Measurements from ENCODE around the gene NOSTRIN.

The NOSTRIN gene

GRCh38 chr2:168811696-168812095, 9.3 kb downstream of the NOSTRIN start:
- in situ Hi-C loops (cut with HindIII; ENCODE audit: low pct_ligation_motif_present, low pct_unique_long_range_greater_than_20kb, low sequenced_read_pairs) = no loop called here
- DNase-seq = no peak

GRCh38 chr2:168814046-168814445, 11.6 kb downstream of the NOSTRIN start:
- DNase-seq = no peak
- in situ Hi-C loops (cut with HindIII; ENCODE audit: low pct_ligation_motif_present, low pct_unique_long_range_greater_than_20kb, low sequenced_read_pairs) = no loop called here

DNA sequence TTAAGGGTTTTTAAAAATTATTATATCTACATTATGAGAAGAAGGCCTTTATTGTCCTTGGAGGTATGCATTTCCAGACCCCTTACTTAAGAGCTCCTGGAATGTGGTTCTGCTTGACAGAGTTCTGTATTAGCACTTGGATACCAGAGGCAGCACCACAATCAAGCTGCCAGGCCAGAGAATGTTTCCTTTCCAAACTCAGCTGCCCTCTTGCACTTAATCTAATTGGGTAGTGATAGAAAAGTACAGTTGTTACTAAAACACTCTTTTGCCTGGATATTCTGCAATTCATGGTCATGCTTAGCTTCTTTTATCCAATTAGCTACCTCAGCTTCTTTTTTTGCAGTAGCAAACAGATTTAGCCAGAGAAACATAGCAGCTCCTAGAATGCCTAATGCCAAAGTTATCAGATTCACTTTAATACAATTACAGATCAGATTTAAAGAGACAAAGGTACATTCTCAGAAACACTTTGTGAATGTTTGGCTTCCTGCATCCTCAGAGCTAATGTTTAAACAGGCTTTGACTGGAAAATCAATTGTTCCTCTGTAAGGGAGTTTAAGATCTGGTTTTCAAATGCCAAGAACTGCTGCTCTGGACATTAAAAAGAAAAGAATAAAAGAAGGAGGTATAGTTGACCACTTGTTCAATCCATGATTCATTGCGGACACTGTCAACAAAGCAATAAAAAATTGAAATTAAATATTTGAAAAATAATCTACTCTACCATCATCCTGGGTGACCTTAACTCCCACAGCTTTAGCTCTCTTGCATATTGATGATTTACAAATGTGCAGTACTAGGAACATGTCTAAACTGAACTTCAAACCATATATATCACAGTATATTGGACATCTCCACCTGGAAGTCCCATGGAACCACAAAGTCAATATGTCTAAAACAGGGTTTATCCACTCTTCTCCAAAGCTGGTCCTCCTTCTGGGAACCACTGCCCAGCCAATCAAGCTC, 12.8 kb downstream of the NOSTRIN start:
- in situ Hi-C loops (cut with HindIII; ENCODE audit: low pct_ligation_motif_present, low pct_unique_long_range_greater_than_20kb, low sequenced_read_pairs) = no loop called here
- DNase-seq = peak; percentile 41

DNA sequence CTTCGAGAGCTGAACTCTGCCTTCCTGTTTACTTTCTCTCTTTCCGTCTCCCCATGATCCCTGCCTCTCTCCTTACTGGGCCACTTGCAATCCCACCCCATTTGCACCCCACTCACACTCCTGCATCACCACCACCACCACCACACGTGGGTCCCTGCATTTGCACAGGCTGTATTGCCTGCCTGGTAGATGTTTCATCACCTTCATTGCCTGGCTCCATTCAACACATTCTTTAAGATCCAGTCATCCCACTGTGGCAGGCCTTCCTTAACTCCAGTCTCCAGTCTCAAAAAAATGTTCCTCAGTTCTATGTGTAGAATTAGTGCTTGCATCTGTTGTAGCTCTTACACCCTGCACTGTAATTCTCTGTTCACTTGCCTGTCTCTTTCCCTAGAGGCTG, 13.9 kb downstream of the NOSTRIN start:
- peak; percentile 79 for DNase-seq
- in situ Hi-C loops (cut with HindIII; ENCODE audit: low pct_ligation_motif_present, low pct_unique_long_range_greater_than_20kb, low sequenced_read_pairs) = no loop called here

DNA sequence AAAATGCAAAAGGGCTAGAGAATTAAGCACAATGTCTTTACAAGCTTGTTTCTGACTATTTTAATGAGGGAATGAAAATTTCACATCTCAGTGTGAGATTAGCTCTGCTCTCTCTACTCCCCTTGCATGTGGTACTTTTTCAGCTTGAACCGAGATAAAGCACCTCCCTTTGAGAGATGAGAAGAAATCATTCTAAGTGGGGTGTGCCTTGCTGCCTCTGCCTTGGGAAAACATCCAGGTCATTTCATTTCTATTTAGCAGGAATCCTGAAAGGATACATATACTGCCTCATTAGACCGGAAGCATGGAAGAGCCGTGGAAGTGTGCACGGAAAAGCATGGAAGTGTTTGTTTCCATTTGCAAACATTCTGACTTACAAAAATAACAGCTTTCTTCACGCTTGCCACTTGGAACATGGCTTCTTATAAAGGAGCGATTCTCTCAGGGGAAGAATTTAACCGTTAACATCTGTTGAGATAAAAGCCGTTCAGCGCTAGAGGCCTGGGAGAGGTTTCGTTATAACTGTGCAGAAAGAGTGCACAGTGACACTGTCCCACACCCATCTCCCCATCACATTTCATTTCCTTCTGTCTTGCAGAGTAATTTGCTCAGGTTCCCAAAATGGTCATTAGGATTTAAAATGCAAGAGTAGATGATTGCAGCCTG, 16.7 kb downstream of the NOSTRIN start:
- DNase-seq = no peak
- in situ Hi-C loops (cut with HindIII; ENCODE audit: low pct_ligation_motif_present, low pct_unique_long_range_greater_than_20kb, low sequenced_read_pairs) = no loop called here

- in situ Hi-C loops (cut with HindIII; ENCODE audit: low pct_ligation_motif_present, low pct_unique_long_range_greater_than_20kb, low sequenced_read_pairs) = no loop called here
- no peak for DNase-seq
Observed at GRCh38 chr2:168819829-168820489, 17.5 kb downstream of the NOSTRIN start.

DNA sequence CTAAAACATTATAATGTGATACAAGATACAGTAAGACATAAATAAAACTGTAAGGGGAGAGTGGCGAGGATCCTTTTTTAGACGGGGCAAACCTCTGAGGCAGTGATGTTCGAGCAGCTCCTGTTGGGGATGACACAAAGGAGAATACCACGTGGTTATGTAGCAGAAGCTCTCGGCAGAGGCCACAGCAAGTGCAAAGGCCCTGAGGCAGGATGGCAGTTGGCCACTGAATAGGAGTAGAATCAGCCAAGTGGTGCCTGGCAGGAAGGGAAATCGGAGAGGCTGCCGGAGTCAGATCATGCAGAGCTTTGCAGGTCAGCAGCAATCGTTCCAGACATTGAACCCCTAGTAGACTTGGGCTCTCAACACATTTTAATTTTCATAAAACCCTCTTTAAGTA, 19.1 kb downstream of the NOSTRIN start:
- DNase-seq = no peak
- in situ Hi-C loops (cut with HindIII; ENCODE audit: low pct_ligation_motif_present, low pct_unique_long_range_greater_than_20kb, low sequenced_read_pairs) = no loop called here

DNA sequence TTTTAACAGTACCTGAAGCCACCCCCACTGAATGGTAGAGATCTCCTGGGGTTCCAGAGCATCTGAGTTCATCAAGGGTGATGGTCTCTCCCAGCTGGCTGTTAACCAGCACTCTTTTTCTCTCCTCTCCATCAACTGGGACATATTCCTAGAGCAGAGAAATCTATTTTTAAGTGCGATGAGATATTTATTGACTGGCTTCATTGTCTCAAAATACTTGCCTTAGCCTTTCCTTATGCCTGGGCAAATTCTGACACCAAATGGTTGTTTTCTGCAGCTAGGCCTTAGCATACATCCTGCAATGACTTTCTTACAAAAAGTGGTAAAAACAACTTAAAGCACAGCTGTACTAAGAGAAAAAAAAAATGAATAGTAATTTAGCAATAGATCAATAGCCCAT, 19.6 kb downstream of the NOSTRIN start:
- no peak for DNase-seq
- in situ Hi-C loops (cut with HindIII; ENCODE audit: low pct_ligation_motif_present, low pct_unique_long_range_greater_than_20kb, low sequenced_read_pairs) = no loop called here

- DNase-seq = no peak
- in situ Hi-C loops (cut with HindIII; ENCODE audit: low pct_ligation_motif_present, low pct_unique_long_range_greater_than_20kb, low sequenced_read_pairs) = no loop called here
Observed at GRCh38 chr2:168825126-168825525, 22.7 kb downstream of the NOSTRIN start.

GRCh38 chr2:168830958-168831357, 28.5 kb downstream of the NOSTRIN start:
- DNase-seq = no peak
- in situ Hi-C loops (cut with HindIII; ENCODE audit: low pct_ligation_motif_present, low pct_unique_long_range_greater_than_20kb, low sequenced_read_pairs) = no loop called here

DNA sequence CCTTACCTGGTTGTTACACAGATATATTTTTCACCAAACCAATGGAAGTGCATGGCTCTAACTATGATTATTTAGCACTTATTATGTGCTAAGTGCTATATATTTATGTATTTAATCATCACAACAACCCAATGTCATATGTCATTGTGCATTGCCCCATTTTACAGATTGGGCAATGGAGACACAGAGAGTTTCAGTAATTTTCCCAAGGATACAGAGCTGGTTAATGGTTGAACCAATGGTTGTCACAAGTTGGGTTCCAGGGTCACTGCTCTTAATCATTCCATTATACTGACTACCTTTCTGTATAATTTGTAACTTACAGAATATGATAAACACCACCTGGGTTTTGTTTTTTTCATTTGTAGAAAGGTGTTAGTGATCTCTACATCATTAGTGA, 29.2 kb downstream of the NOSTRIN start:
- DNase-seq = no peak
- in situ Hi-C loops (cut with HindIII; ENCODE audit: low pct_ligation_motif_present, low pct_unique_long_range_greater_than_20kb, low sequenced_read_pairs) = no loop called here

DNA sequence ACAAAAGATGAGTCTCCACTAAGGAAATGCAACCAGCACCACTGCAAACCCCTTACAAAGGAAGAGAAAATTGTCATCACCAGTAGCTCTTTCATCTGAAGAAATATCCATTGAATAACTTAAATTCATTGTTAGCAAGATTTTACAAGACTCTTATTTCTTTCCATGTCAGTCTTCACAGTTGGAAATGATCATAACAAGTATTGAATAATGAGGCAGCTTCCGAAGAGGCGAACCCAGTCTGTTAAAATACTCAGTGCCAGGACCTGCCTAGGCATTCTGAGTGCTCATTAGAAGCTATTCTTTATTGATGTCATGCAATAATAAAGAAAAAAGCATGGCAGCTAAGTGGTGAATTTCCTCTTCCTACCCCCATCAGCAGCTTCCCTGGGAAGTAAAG, 33.5 kb downstream of the NOSTRIN start:
- in situ Hi-C loops (cut with HindIII; ENCODE audit: low pct_ligation_motif_present, low pct_unique_long_range_greater_than_20kb, low sequenced_read_pairs) = no loop called here
- no peak for DNase-seq

DNA sequence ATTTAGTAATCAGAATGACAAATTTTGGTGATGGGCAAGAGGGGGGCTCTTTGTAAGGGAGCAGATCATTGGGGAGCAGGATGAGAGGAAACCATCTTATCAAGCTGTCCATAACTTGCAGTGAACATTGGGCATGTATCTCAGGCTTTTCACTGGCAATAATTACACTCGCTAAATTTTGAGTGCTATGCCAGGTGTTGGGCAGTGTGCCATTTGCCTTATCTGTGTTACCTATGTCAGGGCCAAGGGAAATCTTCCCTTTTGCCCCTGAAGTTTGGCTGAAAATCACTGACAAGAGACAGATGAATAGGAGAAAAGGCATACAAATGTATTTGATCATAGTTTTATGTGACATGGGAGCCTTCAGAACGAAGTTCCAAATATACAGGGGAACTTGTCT, 39.0 kb downstream of the NOSTRIN start:
- in situ Hi-C loops (cut with HindIII; ENCODE audit: low pct_ligation_motif_present, low pct_unique_long_range_greater_than_20kb, low sequenced_read_pairs) = no loop called here
- DNase-seq = no peak

- no peak for DNase-seq
Observed at GRCh38 chr2:168843253-168843652, 40.8 kb downstream of the NOSTRIN start.

GRCh38 chr2:168848225-168848624, 45.8 kb downstream of the NOSTRIN start:
- DNase-seq = no peak
- in situ Hi-C loops (cut with HindIII; ENCODE audit: low pct_ligation_motif_present, low pct_unique_long_range_greater_than_20kb, low sequenced_read_pairs) = no loop called here

More at GRCh38 chr2:168843253-168843652, 40.8 kb downstream of the NOSTRIN start:
- in situ Hi-C loops (cut with HindIII; ENCODE audit: low pct_ligation_motif_present, low pct_unique_long_range_greater_than_20kb, low sequenced_read_pairs) = no loop called here

- peak; percentile 26 for DNase-seq
- in situ Hi-C loops (cut with HindIII; ENCODE audit: low pct_ligation_motif_present, low pct_unique_long_range_greater_than_20kb, low sequenced_read_pairs) = no loop called here
Observed at GRCh38 chr2:168849610-168850009, 47.2 kb downstream of the NOSTRIN start.

- in situ Hi-C loops (cut with HindIII; ENCODE audit: low pct_ligation_motif_present, low pct_unique_long_range_greater_than_20kb, low sequenced_read_pairs) = no loop called here
- no peak for DNase-seq
Observed at GRCh38 chr2:168850846-168851245, 48.4 kb downstream of the NOSTRIN start.

DNA sequence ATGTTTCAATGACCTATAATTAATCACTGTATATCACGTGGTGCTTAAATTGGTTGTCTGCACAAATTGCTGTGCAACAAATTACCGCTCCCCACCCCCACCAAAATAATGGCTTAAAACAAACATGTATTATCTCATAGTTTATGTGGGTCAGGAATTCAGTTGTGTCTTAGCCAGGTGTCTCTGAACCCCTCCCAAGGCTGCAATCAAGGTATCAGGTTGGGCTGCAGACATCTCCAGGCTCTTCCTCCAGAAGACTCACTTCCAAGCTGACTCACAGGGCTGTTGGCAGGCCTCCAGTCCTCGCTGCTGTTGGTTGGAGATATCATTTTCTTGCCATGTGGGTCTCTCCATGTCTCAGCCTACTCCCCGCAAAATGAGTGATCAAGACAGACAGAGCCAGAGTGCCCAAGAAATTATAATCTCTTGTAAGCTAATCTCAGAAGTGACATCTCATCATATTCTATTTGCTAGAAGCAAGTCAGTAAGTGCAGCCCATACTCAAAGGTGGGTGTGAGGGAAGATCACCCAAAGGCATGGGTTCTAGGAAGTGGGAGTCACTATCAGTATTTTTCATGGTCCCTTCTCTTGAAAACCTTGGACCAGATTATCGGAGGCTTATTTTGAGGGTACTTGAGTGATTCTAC, 49.4 kb downstream of the NOSTRIN start:
- peak; percentile 22 for DNase-seq
- in situ Hi-C loops (cut with HindIII; ENCODE audit: low pct_ligation_motif_present, low pct_unique_long_range_greater_than_20kb, low sequenced_read_pairs) = no loop called here

DNA sequence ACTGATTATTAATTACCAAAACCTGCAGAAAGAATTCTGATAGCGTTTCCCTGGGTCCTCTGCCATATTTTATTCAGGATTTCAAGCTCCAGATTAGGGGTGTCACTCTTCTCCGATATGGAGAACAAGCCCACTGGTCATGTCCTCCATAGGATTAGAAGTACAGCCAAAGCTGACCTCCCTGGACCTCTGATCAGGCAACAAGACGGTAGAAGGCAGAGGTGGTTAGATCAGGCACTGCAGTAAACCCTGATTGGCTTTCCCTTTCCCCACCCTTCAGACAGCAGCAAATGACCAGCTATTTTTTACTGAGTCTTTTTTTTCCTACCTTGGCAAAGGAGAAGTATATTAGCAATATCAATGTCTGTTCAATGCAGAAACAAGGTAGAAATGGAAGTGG, 50.0 kb downstream of the NOSTRIN start:
- in situ Hi-C loops (cut with HindIII; ENCODE audit: low pct_ligation_motif_present, low pct_unique_long_range_greater_than_20kb, low sequenced_read_pairs) = no loop called here
- DNase-seq = no peak

All from ACHN (cell line).